Ovary (tissue), 9 donors: ENCODE data around the gene NNT. TPM values are rescaled to one million over a fixed set of nuclear protein-coding genes. Genes with fewer than 3 reads are reported as not detected.

ENCODE experiments used
- DNase-seq, 5 donors: peaks; one replicate each; pipeline ENCODE4 v3.0.0-alpha.2; 2019 to 2020
- H3K27ac ChIP-seq, 2 donors: fragments of 200-600 bp; one replicate each; pipeline versions ENCODE4 v1.5.1 to v1.8.0; 2019 to 2022
- H3K27me3 ChIP-seq: fragments of 200-600 bp; one replicate; pipeline ENCODE4 v1.8.0; 2022
- H3K36me3 ChIP-seq: fragments of 200-600 bp; sonication (generic); one replicate; pipeline ENCODE4 v1.5.1; 2019
- H3K4me1 ChIP-seq: one replicate; pipeline ENCODE4 v1.8.1; 2013; ENCODE audit warnings: mild to moderate bottlenecking, moderate library complexity; ENCODE audit not compliant: insufficient read depth
- H3K4me3 ChIP-seq: fragments of 200-600 bp; sonication (generic); one replicate; pipeline ENCODE4 v1.5.1; 2017
- H3K9me3 ChIP-seq, 2 donors: fragments of 200-600 bp in 1 of 2; sonication (generic) in 1 of 2; one replicate each; pipeline versions ENCODE4 v1.5.1 to v1.8.1; 2013 to 2019; ENCODE audit warnings: mild to moderate bottlenecking in 1 of 2, moderate library complexity in 1 of 2
- EP300 ChIP-seq: sonication (generic); formaldehyde crosslinking; IDR thresholded peaks from one replicate; pipeline ENCODE4 v1.6.1; 2017; ENCODE audit warnings: antibody characterized with exemption
- POLR2A ChIP-seq: fragments of 450-650 bp; IDR thresholded peaks from one replicate; pipeline ENCODE4 v1.6.1; 2017; ENCODE audit warnings: antibody characterized with exemption, mild to moderate bottlenecking, moderate library complexity
- WGBS, 3 donors: extraction: QIAGEN DNeasy Blood & Tissue Kit in 1 of 3; methylation state at CpG; one replicate each; pipeline versions ENCODE4 v1.1.5 to v1.1.7; 2013 to 2017; 5-methylcytosine and 5-hydroxymethylcytosine counted together
- intact Hi-C, 4 donors: fragments of 100-400 bp; cut with DNase I; formaldehyde crosslinking; loops; one replicate each; pipeline versions ENCODE4 v1.11.0 to v1.15.1; 2022 to 2023
- polyA plus RNA-seq, 2 donors: library from polyadenylated mRNA; stranded (reverse); fragments of 200-250 nt in 1 of 2; fragments of 350-450 nt in 1 of 2; fragmentation: Illumina TruSeq in 1 of 2; extraction: RNeasy Lipid Tissue Mini Kit (QIAGEN cat#74804) in 1 of 2; gene quantifications; one replicate each; pipeline ENCODE4 v1.2.3, GENCODE V29; 2013 to 2014
- total RNA-seq, 7 donors: library from RNA; depleted of rRNA in 2 of 7; stranded (reverse); fragments of >200 nt in 2 of 7; fragmentation: NEBNext Ultra II Directional in 3 of 7; extraction: Animal tissue kit (Norgen Biotek cat#: 25700) in 3 of 7; gene quantifications; one replicate each; pipeline versions ENCODE4 v1.1.0 to v1.2.4, GENCODE V29; 2016 to 2023
- TF ChIP-seq, protein P1 (sequence below), 3 donors: fragments of 450-650 bp in 2 of 3; fragments of 200-600 bp in 1 of 3; IDR thresholded peaks; one replicate each; pipeline versions ENCODE4 v1.5.1 to v1.8.0; 2016 to 2022; ENCODE audit warnings: antibody characterized with exemption in 3 of 3, mild to moderate bottlenecking in 1 of 3
- donor health status: DM: no; HTN: no; CAD: no; lungs with moderate emphysema.
- donor health status: DM: no; HTN: no; CAD: no.
- donor health status: Bipolar disorder and iron deficiency.
- donor health status: DM: yes; HTN: yes; CAD: no.
- donor health status: DM: no; HTN: no; CAD: no.
- donor health status: DM: yes; HTN: yes; CAD: no.

NNT gene
- total and polyA plus RNA-seq, 9 donors, result 12.2 to 51.9 (median 38.5) TPM

DNA sequence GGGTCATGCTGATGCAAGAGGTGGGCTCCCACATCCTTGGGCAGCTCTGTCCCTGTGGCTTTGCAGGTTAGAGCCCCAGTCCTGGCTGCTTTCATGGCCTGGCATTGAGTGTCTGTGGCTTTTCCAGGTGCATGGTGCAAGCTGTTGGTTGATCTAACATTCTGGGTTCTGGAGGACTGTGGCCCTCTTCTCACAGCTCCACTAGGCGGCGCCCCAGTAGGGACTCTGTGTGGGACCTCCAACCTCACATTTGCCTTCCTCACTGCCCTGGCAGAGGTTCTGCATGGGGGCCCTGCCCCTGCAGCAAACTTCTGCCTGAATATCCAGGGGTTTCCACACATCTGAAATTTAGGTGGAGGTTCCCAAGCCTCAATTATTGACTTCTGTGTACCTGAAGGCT is 150.1 kb downstream of the NNT start:
- 83 to 100% (median 85%) methylated on average over 2 of the region's 2 CpGs for WGBS, 3 donors
- Histone ChIP-seq H3K4me1 (no peaks in the 10 kb centered on the region), H3K27me3 (no peaks in the 10 kb centered on the region), H3K27ac (no peak overlapping the region), H3K36me3 (no peaks in the 10 kb centered on the region), H3K4me3 (no peak overlapping the region), H3K9me3 (no peaks in the 10 kb centered on the region)
- intact Hi-C loops, result no loop called here
- DNase-seq, result no peak
- TF ChIP-seq POLR2A (no peak), EP300 (no peak)
- TF ChIP-seq, protein P1, sequence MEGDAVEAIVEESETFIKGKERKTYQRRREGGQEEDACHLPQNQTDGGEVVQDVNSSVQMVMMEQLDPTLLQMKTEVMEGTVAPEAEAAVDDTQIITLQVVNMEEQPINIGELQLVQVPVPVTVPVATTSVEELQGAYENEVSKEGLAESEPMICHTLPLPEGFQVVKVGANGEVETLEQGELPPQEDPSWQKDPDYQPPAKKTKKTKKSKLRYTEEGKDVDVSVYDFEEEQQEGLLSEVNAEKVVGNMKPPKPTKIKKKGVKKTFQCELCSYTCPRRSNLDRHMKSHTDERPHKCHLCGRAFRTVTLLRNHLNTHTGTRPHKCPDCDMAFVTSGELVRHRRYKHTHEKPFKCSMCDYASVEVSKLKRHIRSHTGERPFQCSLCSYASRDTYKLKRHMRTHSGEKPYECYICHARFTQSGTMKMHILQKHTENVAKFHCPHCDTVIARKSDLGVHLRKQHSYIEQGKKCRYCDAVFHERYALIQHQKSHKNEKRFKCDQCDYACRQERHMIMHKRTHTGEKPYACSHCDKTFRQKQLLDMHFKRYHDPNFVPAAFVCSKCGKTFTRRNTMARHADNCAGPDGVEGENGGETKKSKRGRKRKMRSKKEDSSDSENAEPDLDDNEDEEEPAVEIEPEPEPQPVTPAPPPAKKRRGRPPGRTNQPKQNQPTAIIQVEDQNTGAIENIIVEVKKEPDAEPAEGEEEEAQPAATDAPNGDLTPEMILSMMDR (IDR thresholded peaks at IDR 0.05), result no peak

Other genes with a start within 250 kb of the NNT start
- 1 to 10 TPM in 5 of 7 donors, under 1 TPM in 1, not detected in 1; 0.82 to 2.2 (median 1.9) TPM for gene CCL28, start 190.8 kb upstream of the NNT start, total RNA-seq
- gene CCL28, start 190.8 kb upstream of the NNT start, polyA plus RNA-seq, result 1 to 10 TPM in 1 of 2 donors, under 1 TPM in 1; 0.59 to 3.2 TPM
- 10 to 100 TPM in 3 of 7 donors, 1 to 10 TPM in 4; 7.6 to 23.0 (median 9.8) TPM for gene TMEM267, start 119.3 kb upstream of the NNT start, total RNA-seq
- gene TMEM267, start 119.3 kb upstream of the NNT start, polyA plus RNA-seq, result 1 to 10 TPM; 6.3 to 6.9 TPM
- 1 to 10 TPM in 4 of 7 donors, under 1 TPM in 3; 0.48 to 3.8 (median 1.2) TPM for gene C5orf34, start 88.0 kb upstream of the NNT start, total RNA-seq
- gene C5orf34, start 88.0 kb upstream of the NNT start, polyA plus RNA-seq, result 1 to 10 TPM; 1.2 to 2.5 TPM
- 10 to 100 TPM; 45.3 to 75.8 (median 61.6) TPM for gene PAIP1, start 46.1 kb upstream of the NNT start, total RNA-seq
- gene PAIP1, start 46.1 kb upstream of the NNT start, polyA plus RNA-seq, result 10 to 100 TPM; 49.7 to 65.9 TPM